GM18951 (cell line): ENCODE data around the gene B4GAT1.

Source experiments
- POLR2A ChIP-seq: IDR thresholded peaks from 4 replicates; pipeline ENCODE4 v1.6.1; 2011; ENCODE audit warnings: mild to moderate bottlenecking; ENCODE audit not compliant: insufficient read length, insufficient read depth; ENCODE audit errors: extremely low read depth
- in situ Hi-C: fragments of 300-500 bp; cut with MboI; formaldehyde crosslinking; loops from one replicate; pipeline ENCODE4 v1.12.0; 2022; ENCODE audit warnings: low sequenced_read_pairs, mixed read lengths, inconsistent platforms; ENCODE audit not compliant: unreplicated experiment

The B4GAT1 gene

DNA sequence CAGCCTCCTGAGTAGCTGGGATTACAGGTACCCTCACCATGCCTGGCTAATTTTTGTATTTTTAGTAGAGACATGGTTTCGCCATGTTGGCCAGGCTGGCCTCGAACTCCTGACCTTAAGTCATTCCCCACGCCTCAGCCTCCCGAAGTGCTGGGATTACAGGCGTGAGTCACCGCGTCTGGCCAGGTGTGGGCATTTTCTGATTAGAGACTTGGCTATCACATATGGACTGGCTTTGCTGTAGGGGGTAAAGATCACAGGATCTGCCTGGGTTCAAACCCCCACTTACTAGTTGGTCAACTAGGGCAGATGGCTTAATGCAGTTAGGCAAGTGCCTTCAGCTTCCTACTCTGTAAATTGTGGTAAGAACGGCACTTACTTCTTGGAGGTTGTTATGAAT is 37.1 kb downstream of the B4GAT1 start:
- no peak for TF ChIP-seq POLR2A
- in situ Hi-C loops: no loop called here

DNA sequence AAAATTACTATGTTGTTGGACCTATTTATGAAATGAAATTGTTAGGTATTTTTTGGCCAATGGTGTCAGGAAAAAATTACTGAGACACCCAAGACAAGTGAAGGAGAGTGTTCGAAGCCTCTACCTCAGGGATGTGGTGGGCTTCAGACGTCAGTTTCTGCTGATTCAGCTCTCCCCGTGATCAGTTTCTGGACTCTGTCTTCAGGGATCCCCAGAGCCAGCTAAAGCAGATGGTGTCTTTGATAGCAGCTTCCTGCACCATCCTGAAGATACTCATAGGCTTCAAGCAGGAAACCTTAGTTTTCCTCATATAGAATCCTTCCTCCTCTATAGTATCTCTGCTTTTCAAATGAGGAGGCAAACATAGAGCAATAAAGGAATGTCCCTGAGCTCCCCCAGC is 38.0 kb downstream of the B4GAT1 start:
- in situ Hi-C loops: no loop called here
- TF ChIP-seq POLR2A: no peak

DNA sequence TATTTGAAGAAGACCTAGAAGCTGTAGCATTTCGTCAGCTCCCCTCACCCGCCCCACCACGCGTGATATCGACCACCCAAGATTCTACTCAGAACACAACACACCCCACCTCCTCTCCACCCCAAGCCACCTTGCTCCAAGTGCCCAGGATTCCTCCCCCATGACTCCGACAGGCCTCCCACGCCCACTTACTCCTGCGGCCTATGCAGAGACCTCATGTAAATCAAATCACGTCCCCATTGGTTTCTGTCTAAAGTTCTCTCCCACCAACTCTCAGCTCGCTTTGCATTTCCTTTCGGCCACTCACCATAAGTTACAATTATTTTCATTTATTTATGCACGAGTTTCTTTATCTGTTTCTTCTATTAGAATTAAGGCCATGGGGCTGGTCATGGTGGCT is 44.8 kb downstream of the B4GAT1 start:
- TF ChIP-seq POLR2A: no peak
- in situ Hi-C loops: no loop called here

DNA sequence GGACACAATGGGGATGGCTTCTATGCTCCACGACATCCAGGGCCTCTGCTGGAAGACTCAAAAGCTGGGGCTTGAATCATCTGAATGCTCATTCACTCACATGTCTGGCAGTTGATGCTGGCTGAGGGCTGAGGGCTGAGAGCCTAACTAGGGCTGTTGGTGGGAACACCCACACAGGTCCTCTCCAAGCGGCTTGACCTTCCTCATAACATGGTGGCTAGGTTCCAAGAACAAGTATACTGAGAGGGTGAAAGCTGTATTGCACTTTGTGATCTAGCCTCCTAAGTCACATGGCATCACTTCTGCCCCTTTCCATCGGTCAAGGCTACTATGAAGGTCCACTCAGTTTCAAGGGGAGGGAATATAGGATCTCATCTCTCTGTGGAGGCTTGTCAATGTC is 48.2 kb downstream of the B4GAT1 start:
- TF ChIP-seq POLR2A: no peak
- in situ Hi-C loops: no loop called here

DNA sequence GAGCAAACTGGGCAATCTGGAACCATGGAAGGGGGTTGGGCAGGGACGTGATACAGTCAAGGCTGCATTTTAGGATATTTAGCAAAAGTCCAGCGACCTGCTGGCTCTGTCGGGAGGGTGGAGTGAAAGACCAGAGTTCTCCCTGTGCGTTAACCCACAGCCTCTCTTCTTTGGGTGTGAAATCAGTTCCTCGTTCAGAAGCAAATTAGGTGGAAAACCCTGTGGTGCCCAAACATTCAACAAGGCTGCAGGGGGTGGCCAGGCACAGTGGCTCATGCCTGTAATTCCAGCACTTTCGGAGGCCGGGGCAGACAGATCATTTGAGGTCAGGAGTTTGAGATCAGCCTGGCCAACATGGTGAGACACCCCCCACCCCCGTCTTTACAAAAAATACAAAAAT is 49.8 kb downstream of the B4GAT1 start:
- TF ChIP-seq POLR2A: no peak
- in situ Hi-C loops: no loop called here
